ENCODE results near the gene HAGH.
A peak's percentile ranks its signal among the peaks of the same experiment; 100 is the strongest.

The HAGH gene

DNA sequence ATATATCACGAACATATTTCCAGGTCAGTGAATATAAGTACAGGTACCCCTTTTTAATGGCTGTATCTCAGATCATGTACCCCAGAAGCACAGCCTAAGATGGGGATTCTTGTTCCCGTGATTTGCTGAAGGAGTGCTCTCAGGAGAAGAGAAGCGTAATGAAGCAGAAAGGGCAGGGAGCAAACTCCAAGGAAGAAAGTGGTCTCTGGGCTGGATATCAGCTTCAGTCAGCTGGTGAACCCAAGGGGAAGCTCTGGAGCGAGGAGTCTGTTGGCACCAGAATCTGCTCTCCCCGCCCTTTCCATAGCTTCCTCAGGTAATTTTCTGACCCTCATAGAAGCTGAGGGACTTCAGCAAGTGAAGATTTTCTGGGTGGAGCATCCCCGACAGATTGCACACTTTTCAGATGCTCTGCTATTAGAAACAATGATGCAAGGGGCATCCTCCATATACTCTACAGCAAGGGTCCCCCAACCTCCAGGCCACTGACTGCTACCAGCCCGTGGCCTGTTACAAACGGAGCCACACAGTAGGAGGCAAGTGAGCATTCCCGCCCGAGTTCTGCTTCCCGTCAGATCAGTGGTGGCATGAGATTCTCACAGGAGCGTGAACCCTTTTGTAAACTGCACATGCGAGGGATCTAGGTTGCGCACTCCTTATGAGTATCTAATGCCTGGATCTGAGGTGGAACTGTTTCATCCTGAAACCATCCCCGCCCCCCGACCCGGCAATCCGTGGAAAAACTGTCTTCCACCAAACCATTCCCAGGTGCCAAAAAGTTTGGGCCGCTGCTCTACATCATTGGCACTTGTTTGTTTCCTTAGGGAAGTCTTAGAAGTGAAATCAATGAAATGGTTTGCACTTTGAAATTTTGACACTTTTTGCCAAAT, 4.8 kb upstream of the HAGH start:
- no peak for DNase-seq (ENCODE audit: low read depth in 2 of 2)

DNA sequence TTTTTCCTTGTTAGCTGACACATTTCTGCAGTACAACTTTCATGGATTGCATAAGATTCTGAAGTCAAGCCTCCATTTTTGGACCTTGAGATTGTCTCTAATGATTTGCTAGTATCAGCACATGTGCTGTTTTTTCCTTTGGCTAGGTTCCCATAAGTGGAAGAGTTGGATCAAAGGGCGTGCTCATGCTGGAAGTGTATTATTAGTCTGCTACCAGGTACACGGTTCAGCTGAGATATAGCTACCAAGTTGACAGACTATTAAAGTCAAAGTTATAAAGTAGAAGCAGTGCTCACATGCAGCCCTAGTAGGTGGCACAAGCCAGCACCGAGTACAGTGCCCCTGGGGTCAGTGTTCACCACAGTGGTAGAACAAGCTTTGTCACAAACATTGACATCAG, 3.6 kb upstream of the HAGH start:
- DNase-seq (ENCODE audit: low read depth in 2 of 2), result no peak

DNA sequence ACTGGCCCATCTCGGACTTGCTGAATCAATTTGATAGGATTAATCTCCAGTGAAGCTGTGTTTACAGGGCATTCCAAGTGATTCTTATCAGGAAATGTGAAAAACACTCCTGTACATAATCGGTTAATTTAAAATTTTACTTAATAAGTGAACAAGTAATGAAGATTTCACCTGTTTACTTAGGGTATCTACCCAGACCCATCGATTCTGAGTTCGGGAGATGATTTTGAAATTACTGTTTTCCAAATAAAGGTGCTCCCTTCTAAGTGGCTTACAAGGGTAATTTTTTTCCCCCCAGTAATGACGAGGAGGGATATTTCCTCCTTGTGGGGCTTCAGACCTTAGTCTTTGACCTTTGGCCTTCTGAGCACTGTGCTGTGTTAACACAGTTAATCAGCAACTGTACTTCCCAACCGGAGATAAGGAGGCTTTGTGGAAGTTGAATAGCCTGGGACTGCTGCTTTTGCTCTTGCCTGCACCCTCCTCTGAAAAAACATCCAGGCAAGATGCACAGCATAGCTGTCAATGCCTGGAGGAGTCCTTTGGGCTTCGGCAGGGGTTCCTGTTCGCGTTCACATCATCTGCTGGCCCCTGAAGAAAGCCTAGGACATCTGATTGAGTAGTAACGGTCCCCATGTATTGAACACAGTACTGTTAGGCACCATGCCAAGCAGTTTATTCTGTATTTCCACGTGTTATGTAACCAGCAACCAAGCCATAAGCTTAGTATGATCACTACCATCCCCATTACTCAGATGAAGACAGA, 2.2 kb upstream of the HAGH start:
- no peak for DNase-seq (ENCODE audit: low read depth in 2 of 2)

DNA sequence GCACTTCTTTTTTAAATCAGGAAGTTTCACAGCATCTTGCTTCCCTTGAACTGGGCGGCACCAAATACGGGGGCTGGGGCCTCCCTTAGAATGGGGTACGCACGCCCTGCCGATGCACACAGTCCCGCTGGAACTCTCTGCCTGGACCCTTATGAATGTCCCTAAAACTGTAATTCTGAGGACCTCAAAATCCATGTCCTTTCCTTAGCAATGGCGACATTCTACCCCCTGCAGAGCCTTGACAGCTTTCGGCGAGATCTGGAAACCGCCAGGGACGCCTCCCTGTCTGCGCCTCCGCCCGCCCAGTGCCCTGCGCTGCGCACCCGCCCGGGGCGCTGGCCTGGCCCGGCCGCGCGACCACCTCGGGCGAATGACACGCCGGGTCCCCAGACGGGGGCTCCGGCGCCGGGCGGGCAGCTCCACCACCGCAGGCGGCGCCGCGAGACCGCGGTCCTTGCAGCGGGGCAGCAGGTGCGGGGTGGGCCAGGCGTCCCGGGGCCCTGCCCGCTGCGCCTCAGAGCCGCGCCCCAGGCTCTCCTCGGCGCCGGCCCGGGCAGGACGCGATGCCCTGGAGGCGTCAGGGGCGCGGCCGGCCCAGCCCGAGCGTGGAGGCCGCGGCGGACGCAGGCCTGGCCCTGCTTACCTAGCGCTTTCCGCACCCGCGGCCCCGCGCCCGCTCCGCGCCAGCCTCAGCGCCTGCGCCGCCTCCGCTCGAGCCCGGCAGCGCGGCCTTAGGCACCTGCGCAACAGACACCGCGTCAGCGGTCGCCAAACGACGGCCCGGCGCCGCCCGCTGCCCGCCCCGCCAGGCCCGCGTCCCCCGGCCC, 548 bp downstream of the HAGH start:
- peak; percentile 31 to 44 for DNase-seq (ENCODE audit: low read depth in 2 of 2)

DNA sequence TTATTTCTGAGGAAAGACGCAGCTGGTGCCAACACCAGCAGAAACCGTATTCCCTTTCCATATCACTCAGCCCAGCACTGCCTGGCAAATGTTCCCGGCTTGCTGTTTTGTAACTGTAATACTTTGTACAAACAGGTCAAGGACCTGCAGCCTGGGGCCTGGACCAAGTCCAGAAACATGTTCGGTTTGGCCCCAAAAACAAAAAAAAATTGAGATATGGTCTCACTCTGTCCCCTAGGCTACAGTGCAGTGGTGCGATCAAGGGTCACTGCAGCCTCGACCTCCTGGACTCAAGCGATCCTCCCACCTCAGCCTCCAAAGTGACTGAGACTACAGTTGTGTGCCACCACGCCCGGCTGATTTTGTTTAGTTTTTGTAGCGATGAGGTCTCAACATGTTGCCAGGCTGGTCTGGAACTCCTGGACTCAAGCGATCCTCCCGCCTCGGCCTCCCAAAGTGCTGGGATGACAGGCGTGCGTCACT, 1.2 kb downstream of the HAGH start:
- DNase-seq (ENCODE audit: low read depth in 2 of 2), result no peak

DNA sequence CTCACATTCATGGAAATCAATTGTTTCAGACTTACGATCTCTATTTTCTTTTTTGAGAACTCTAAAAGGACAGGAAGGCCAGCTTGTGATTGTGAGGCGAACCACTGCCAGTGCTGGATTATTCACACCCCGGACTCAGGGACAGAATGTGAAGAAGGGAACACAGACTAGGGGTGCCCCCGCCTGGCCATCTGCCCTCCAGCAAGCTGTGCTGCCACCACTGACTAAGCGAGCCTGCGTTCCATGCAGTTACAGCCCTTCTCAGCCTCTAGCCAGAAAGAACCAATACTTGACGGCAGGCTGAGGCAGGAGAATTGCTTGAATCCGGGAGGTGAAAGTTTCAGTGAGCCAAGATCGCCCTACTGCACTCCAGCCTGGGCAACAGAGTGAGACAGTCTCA, 2.8 kb downstream of the HAGH start:
- DNase-seq (ENCODE audit: low read depth in 2 of 2), result no peak

DNA sequence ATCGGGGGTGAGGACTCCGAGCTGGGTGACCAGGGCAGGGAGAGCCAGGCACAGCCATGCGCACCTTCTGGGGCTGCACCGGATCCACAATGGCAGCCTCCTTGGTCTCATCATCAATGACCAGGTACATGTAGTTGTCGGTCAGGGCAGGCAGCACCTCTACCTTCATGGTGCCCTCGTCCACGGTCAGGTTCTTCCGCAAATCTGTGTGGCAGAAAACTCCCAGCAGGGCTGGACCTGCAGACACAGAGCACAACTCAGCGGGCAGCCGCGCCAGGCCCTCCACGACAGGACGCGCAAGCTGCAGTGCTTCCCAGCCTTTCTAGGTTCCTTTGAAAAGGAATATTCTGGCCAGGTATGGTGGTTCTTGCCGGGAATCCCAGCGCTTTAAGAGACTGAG, 3.8 kb downstream of the HAGH start:
- DNase-seq (ENCODE audit: low read depth in 2 of 2), result no peak

DNA sequence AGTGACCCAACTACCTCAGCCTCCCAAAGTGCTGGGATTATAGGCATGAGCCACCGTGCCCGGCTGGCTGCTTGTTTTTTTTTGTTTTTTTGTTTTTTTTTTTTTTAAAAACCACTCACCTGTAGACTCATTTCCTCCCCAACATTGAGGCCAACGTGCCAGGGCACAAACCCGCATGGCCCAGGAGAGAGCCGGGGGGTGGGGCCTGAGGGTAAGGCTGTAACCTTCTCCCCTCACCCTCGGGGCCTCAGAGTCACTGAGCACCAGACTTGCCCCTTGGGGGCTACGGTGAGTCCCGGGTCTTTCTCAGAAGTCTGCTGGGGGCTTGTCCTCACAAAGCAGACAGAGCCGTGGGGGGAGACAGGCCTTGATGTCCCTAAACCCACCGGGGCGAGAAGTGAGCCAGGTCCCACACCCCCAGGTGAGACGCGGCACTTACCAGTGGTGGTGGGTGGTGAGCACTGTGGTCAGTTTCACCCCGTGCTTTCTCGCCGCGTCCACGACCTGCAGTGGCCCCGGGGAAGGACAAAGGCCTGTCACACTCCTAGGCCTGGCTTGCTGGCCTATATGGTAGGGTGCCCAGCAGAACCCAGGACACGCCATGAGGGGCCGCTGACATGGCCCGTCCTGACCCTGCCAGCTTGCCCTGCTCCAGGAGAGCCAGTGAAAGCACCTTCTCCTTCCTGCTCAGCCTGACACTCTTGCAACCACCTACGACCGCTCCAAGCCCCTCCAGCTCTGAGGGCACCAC, 4.6 kb downstream of the HAGH start:
- no peak for DNase-seq (ENCODE audit: low read depth in 2 of 2)

DNA sequence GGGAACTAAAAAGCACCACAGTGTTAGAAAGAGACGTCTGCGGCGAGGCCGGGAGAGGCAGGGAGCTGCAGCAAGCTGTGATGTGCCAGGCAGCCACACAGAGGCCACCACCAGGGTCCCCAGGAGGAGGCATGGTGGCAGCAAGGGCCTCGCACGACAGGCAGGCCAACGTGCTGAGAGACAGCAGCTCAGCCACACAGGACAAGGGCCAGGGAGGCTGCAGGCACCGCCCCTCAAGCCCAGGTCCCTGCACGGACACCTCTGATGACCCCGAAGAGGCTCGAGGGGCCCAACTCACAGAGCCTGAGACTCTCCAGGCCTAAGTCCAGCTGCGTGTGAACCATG, 5.7 kb downstream of the HAGH start:
- DNase-seq (ENCODE audit: low read depth in 2 of 2), result no peak

DNA sequence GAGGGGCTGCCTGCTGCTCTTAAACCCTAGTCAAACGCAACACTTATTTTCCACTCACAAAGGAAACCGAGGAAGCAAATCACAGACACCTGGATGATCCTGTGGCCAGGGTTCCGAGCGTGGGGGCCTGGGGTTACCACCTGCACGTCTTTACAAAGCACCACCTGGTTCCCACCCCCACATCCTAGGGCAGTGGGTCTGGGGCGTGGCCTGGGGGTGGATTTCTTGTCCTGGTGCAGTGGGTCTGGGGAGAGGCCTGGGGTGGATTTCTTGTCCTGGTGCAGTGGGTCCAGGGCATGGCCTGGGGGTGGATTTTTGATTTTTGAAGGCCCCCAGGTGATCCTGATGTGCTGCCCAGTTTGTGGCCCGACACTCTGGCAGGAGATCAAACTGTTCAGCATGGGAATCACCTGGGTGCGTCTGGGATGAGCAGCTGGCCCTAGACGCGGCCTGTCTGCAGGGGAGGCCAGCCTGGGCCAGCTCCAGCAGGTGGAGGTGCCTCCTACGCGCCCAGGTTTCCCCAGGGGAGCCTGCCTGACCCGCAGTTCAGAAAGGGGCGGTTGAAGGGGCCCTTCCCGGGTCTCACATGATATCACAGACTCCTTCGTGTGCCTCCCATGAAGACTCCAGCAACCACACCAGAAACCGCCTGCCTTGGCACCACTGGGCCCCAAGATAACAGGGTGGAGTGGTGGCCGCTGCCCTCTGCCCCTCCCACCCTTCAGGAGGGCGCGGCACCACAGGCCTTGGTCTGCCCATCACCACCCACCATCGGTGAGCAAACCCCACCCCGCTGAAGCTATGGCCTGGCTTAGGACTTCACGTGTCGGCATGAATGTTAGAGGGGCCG, 6.3 kb downstream of the HAGH start:
- no peak for DNase-seq (ENCODE audit: low read depth in 2 of 2)

DNA sequence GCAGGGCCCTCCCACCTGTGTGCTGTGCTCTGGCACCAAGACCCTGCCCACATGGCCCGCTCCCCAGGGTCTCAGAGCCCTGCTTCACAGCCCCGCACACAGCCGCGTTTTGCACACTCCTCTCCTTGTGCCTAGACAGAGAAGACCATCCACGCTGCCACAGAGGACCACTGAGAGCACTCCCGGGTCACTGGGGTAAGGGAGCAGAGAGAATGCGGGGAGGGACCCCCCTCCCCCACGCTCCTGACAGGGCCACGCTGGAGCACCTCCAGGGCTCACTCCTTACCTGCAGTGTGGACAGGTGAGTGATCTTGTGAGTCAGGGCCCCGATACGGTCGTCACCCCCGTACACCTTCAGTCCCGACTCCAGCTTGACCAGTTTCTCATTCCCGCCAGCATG, 7.0 kb downstream of the HAGH start:
- no peak for DNase-seq (ENCODE audit: low read depth in 2 of 2)

DNA sequence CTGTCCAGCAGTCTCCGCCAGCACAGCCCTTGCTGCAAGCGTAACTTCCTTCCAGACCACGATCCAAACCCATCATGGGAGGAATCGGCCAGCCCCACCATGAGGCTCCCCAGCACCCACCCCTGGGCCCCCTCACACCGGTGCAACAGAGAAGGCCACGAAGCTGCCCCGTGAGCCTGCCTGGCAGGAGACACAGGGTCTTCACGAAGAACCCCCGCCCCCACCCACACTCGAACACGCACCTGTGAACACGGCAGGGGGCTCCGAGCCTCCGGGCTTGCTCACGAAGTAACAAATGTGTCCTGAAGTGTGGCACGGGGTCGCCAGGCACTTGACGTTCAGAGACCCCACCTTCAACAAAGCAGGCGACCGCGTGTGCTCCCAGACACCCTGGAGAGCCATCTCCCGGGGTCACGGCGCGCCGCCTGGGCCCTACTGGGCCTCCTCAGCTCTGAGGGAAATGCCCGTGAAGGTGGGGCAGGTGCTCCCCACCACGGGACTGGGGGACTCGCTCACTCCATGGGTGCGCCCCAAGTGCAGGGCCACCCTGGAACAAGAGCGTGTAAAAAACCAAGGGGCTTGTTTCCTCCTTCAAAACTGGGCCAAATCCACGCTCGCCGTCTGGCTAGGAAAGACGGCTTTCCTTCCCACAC, 7.6 kb downstream of the HAGH start:
- no peak for DNase-seq (ENCODE audit: low read depth in 2 of 2)

DNA sequence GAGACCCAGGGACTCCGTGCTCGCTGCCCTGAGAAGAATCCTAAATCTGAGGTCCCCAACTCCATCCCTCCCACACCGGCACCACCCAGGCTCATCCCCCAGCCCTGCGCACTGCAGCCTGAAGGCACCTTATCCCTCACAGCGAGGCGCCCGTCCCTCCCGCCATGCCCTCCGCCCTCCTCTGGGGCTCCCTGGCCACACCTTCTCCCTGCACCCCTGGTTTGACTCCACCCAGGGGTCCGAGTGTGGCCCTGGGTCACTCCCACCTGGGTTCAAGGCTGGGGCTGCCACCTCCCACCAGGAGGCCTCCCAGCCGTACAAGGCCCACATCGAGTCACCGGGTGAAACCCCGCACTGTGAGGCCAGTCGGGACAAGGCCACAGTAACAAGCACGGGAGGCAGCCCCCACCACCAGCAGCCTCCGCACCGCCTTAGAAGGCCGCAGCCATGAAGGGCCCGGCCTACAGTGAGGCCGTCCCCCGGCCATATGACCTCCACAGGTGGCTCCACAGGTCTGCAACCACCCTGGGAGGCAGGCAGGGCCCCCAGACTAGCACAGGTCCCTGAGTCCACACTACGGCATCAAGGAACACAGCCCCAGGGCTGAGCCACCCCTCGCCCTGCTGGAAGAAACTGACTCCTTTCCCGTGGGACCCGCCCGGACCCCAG, 8.3 kb downstream of the HAGH start:
- DNase-seq (ENCODE audit: low read depth in 2 of 2), result no peak

DNA sequence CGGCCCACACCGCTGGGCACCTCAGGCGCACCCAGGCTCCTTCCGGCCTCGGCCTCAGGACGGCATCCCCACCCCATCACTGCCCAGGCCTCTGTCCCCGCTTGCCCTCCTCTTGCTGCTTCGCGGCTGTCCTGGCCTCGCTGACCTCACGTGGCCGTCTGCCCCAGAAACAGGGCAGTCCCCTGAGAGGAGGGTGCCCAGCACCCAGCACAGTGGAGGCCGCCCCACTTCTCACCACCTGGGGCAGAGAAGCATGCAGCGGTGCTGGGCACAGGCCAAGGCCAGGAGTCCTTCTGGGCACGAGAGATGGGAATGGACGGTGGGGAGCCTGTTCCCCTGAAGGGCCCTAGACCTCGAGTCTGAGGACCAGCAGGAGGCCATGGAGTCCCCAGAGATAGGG, 8.9 kb downstream of the HAGH start:
- DNase-seq (ENCODE audit: low read depth in 2 of 2), result no peak

DNA sequence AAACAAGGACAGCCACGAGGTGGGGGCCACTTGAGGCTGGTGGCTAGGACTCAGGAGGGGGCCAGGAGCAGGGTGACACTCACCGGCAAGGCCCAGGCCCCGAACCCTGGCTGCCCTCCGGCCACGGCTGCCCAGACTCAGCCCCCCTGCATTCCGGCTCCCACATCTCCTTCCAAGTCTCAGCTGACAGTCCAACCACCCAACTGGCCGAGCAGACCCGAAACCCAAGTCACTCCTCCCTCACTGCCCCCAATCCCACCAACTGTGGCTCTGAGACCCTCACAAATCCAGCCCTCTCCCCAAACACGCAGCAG, 9.4 kb downstream of the HAGH start:
- DNase-seq (ENCODE audit: low read depth in 2 of 2), result no peak

DNA sequence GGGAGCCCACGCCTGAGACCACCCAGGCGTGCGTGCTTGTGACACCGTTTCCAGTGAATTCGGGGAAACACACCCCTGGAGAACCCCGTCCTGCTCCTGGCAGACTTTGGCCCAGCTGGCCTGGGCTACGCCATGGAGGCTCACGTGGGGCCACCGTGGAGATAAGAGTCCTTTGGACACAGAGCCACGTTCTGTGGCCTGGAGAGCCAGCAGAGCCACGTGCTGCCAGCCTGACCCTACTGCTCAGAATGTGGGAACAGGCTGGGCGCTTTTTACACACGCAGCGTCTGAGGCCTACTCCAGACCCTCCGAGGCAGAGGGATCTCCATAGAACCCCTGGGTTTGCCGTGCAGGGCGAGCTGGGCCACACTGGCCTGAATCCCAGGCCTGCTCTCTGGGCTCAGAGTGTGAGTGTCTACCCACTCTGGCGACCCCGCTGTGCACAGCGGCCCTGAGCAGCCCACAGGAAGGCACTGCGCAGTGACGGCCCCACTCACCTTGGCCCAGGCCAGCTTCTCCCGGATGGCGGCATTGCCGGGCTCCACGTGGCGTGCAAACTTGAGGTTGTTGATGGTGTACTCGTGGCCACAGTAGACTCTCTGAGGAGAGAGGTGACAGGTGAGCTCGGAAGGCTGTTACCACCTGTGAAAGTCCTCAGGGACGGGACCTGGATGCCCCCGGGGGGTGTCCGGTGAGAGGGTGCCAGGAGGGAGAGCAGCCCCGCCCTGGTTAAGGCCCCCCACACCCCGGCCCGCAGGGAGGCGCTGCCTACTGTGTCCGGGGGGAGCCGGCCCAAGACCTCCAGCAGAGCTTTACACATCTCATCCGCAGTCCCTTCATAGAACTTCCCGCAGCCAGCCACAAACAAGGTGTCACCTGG, 10.0 kb downstream of the HAGH start:
- DNase-seq (ENCODE audit: low read depth in 2 of 2), result no peak

DNA sequence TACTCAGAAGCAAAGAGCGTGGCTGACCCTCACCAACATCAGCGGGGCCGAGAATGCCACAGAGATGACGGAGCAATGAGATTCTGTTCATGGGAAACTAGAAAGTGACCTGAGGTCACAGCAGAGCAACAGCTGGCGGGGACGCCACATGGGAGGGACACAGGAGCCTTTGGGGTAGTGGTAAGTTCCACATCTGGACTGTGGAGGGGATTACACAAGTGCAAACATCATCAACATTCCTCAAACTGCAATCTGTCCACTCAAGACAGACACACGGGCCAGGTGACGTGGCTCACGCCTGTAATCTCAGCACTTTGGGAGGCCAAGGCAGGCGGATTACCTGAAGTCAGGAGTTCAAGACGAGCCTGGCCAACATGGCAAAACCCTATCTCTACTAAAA, 11.2 kb downstream of the HAGH start:
- no peak for DNase-seq (ENCODE audit: low read depth in 2 of 2)

DNA sequence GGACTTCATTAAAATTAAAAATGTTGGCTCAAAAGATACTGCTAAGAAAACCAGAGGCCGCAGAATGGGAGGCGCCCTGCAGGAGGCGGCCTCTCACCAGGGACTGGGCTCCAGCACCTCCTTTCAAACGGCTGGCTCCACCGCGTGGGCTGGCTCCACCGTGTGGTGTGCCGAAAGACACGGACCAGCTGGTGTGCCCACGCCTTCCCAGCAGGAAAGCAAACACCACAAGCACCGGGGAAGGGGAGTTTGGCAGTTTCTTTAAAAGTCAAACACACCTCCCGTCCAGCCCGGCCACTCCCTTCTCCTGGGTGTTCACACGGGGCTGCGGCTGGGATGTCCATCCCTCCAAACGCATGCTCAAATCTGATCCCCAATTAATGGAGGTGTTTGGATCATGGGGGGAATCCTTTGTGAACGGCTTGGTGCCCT, 13.9 kb downstream of the HAGH start:
- DNase-seq (ENCODE audit: low read depth in 2 of 2), result peak in 1 of 2 donors; percentile 14

DNA sequence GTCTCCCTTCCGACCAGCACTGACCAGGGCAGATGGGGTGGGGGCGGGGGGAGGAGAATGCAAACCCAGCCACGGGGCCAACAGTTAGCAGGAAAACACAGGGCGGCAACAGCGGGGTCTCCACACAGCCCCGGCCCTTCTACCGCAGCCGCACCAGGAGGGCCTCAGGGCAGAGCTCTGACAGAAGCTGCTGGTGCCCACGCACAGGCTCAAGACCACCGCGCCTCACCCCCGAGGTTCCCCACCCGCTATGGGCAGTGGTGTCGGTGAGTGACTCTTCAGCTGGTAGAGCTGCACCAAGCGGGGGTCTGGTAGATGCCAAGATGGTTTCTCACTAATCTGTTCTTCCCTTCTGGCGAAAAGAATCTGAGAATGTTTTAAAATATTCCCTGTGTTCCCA, 16.1 kb downstream of the HAGH start:
- no peak for DNase-seq (ENCODE audit: low read depth in 2 of 2)
